Loucy (cell line): ENCODE data around the gene ESPL1.

Experiments
- H2AFZ ChIP-seq: fragments of 200-600 bp; sonication (generic); 2 replicates; pipeline ENCODE4 v1.6.0; 2016; ENCODE audit warnings: antibody characterized with exemption, mild to moderate bottlenecking, low read length, moderate library complexity
- H3F3A ChIP-seq: fragments of 200-600 bp; 2 replicates; pipeline ENCODE4 v1.6.0; 2016; ENCODE audit warnings: antibody characterized with exemption, low read depth, mild to moderate bottlenecking
- H3K27me3 ChIP-seq: fragments of 200-600 bp; sonication (generic); 2 replicates; pipeline ENCODE4 v1.6.1; 2014; ENCODE audit warnings: low read length, mild to moderate bottlenecking; ENCODE audit not compliant: insufficient read depth, poor library complexity, severe bottlenecking
- H3K36me3 ChIP-seq: fragments of 200-600 bp; sonication (generic); 2 replicates; pipeline ENCODE4 v1.6.1; 2016; ENCODE audit warnings: low read length; ENCODE audit not compliant: insufficient read depth
- H3K4me1 ChIP-seq: fragments of 200-600 bp; sonication (generic); 2 replicates; pipeline ENCODE4 v1.5.1; 2014; ENCODE audit warnings: low read length, mild to moderate bottlenecking; ENCODE audit not compliant: insufficient read depth, poor library complexity, severe bottlenecking
- H3K4me2 ChIP-seq: fragments of 200-600 bp; sonication (generic); 2 replicates; pipeline ENCODE4 v1.6.0; 2014; ENCODE audit warnings: antibody characterized with exemption, low read length, low read depth, mild to moderate bottlenecking; ENCODE audit not compliant: poor library complexity, severe bottlenecking
- H3K4me3 ChIP-seq: fragments of 200-600 bp; sonication (generic); 2 replicates; pipeline ENCODE4 v1.5.1; 2014; ENCODE audit warnings: low read length, mild to moderate bottlenecking, mixed read lengths; ENCODE audit not compliant: poor library complexity, severe bottlenecking
- H3K79me2 ChIP-seq: fragments of 200-600 bp; sonication (generic); 2 replicates; pipeline ENCODE4 v1.6.1; 2014; ENCODE audit warnings: low read length; ENCODE audit not compliant: insufficient read depth
- H3K9ac ChIP-seq: fragments of 200-600 bp; sonication (generic); 2 replicates; pipeline ENCODE4 v1.6.0; 2014; ENCODE audit warnings: mild to moderate bottlenecking, low read depth, low read length, moderate library complexity; ENCODE audit not compliant: poor library complexity, severe bottlenecking
- H3K9me2 ChIP-seq: fragments of 200-600 bp; sonication (generic); replicated peaks from 2 replicates; pipeline ENCODE4 v1.6.1; 2016; ENCODE audit warnings: low read depth, low read length, mixed read lengths
- H3K9me3 ChIP-seq: fragments of 200-600 bp; sonication (generic); 2 replicates; pipeline ENCODE4 v1.6.1; 2014; ENCODE audit warnings: mild to moderate bottlenecking, antibody characterized with exemption, low read length, low read depth; ENCODE audit not compliant: insufficient read depth
- H4K20me1 ChIP-seq: fragments of 200-600 bp; sonication (generic); 2 replicates; pipeline ENCODE4 v1.6.0; 2014; ENCODE audit warnings: antibody characterized with exemption, low read length, mild to moderate bottlenecking; ENCODE audit not compliant: insufficient read depth, poor library complexity, severe bottlenecking
- CTCF ChIP-seq: fragments of 200-600 bp; sonication (generic); conservative IDR thresholded peaks from 2 replicates; pipeline ENCODE4 v1.5.1; 2014; ENCODE audit warnings: mild to moderate bottlenecking, antibody characterized with exemption, low read length
- EZH2phosphoT487 ChIP-seq: fragments of 200-600 bp; IDR thresholded peaks from 2 replicates; pipeline ENCODE4 v1.6.1; 2018; ENCODE audit warnings: antibody characterized with exemption, mild to moderate bottlenecking, moderate library complexity, borderline replicate concordance

Gene ESPL1

GRCh38 chr12:53224061-53224896, 43.8 kb upstream of the ESPL1 start:
- Histone ChIP-seq H3K4me2 (peak overlapping the region; percentile 94), H3K4me3 (peak overlapping the region; percentile 87)

GRCh38 chr12:53224897-53225634, 43.0 kb upstream of the ESPL1 start:
- H4K20me1 ChIP-seq, result no peaks in the 10 kb centered on the region
- H3F3A ChIP-seq, result peaks cover 15% of the 10 kb centered on the region
- no peak overlapping the region for H2AFZ ChIP-seq
- TF ChIP-seq CTCF, result no peak
- no peak for TF ChIP-seq EZH2phosphoT487
- H3K79me2 ChIP-seq, result no peaks in the 10 kb centered on the region
- peaks cover 42% of the 10 kb centered on the region for H3K4me1 ChIP-seq
- H3K9ac ChIP-seq, result no peak overlapping the region
- H3K36me3 ChIP-seq, result no peaks in the 10 kb centered on the region
- no peak overlapping the region for H3K4me3 ChIP-seq
- no peaks in the 10 kb centered on the region for H3K9me2 ChIP-seq
- no peaks in the 10 kb centered on the region for H3K9me3 ChIP-seq
- no peaks in the 10 kb centered on the region for H3K27me3 ChIP-seq
- no peak overlapping the region for H3K4me2 ChIP-seq

More at GRCh38 chr12:53224061-53224896, 43.8 kb upstream of the ESPL1 start:
- Histone ChIP-seq H3K79me2 (no peaks in the 10 kb centered on the region), H3F3A (peaks cover 15% of the 10 kb centered on the region), H2AFZ (no peak overlapping the region), H3K9me2 (no peaks in the 10 kb centered on the region), H3K36me3 (no peaks in the 10 kb centered on the region), H3K9me3 (no peaks in the 10 kb centered on the region), H3K27me3 (no peaks in the 10 kb centered on the region), H3K9ac (peak overlapping the region; percentile 65), H4K20me1 (no peaks in the 10 kb centered on the region), H3K4me1 (peaks cover 47% of the 10 kb centered on the region)
- TF ChIP-seq EZH2phosphoT487 (no peak), CTCF (peak; percentile 48)

DNA sequence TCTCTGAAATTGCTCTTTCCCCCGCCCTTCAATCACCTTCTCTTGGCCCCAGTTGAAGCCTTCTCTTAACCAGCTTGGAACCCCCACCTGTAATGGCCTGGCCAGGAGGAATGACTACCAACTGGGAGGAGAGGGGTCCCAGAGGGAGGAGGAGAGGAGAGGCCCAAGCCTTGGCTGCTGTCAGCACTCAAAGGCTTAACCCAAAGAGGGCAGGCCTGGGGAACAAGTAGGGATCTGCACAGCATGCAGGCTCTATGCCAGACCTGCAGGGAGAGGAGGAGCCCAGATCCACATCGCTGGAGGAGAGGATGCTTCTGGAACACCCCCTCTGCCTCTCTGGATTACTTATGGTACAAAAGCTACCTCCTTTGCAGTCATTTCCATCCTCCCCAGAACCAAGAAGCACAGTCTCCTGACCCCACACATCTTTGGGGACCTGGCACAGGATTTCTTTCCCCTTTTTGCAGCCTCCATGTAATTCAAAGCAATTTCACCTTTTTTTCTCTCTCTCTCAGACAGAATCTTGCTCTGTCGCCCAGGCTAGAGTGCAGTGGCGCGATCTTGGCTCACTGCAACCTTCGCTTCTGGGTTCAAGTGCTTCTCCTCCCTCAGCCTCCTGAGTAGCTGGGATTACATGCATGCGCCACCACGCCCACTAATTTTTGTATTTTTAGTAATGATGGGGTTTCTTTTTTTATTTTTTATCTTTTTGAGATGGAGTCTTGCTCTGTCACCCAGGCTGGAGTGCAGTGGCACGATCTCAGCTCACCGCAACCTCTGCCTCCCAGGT, 42.3 kb upstream of the ESPL1 start:
- H3K4me1 ChIP-seq, result peaks cover 36% of the 10 kb centered on the region
- peaks cover 12% of the 10 kb centered on the region for H3F3A ChIP-seq
- H3K9me3 ChIP-seq, result no peaks in the 10 kb centered on the region
- no peak overlapping the region for H3K9ac ChIP-seq
- H4K20me1 ChIP-seq, result no peaks in the 10 kb centered on the region
- no peaks in the 10 kb centered on the region for H3K36me3 ChIP-seq
- TF ChIP-seq CTCF (no peak), EZH2phosphoT487 (no peak)
- H3K4me3 ChIP-seq, result no peak overlapping the region
- H2AFZ ChIP-seq, result no peak overlapping the region
- no peaks in the 10 kb centered on the region for H3K27me3 ChIP-seq
- no peaks in the 10 kb centered on the region for H3K9me2 ChIP-seq
- H3K4me2 ChIP-seq, result no peak overlapping the region
- H3K79me2 ChIP-seq, result no peaks in the 10 kb centered on the region
